Natural killer cell (primary cell): Measurements from ENCODE around the gene CST6. TPM values are rescaled to one million over a fixed set of nuclear protein-coding genes. Genes with fewer than 3 reads are reported as not detected.

ENCODE experiments used
- ATAC-seq, 3 donors: fragments of 150-1000 bp in 2 of 3; fragments of 200-7000 bp in 1 of 3; cut with Tn5 transposase; 1 replicate in 1 of 3; 2 replicates in 2 of 3; pipeline ENCODE4 v1.10.0; 2021; ENCODE audit warnings: mild to moderate bottlenecking in 2 of 3, moderate library complexity in 2 of 3
- DNase-seq, 2 donors: peaks; one replicate each; pipeline versions ENCODE4 v3.0.0 to v3.0.0-alpha.2; 2013 to 2021; ENCODE audit warnings: mixed read lengths in 1 of 2
- H3K27ac ChIP-seq: one replicate; pipeline ENCODE4 v1.5.1; 2013; ENCODE audit warnings: mild to moderate bottlenecking, low read length
- H3K27me3 ChIP-seq: one replicate; pipeline ENCODE4 v1.6.1; 2013; ENCODE audit warnings: low read length; ENCODE audit not compliant: control insufficient read depth, insufficient read depth
- H3K36me3 ChIP-seq: one replicate; pipeline ENCODE4 v1.6.1; 2013; ENCODE audit warnings: low read length; ENCODE audit not compliant: control insufficient read depth, insufficient read depth
- H3K4me1 ChIP-seq: one replicate; pipeline ENCODE4 v1.6.1; 2013; ENCODE audit warnings: low read length; ENCODE audit not compliant: control insufficient read depth, insufficient read depth
- H3K4me3 ChIP-seq: one replicate; pipeline ENCODE4 v1.5.1; 2013; ENCODE audit warnings: low read length
- H3K9me3 ChIP-seq: one replicate; pipeline ENCODE4 v1.6.1; 2013; ENCODE audit warnings: low read length; ENCODE audit not compliant: control insufficient read depth, insufficient read depth
- H3K27ac Mint-ChIP-seq, 2 donors: one replicate each; pipeline ENCODE4 v1.8.0; 2022; ENCODE audit warnings: mild to moderate bottlenecking in 2 of 2, mixed read lengths in 2 of 2, moderate library complexity in 1 of 2
- H3K27me3 Mint-ChIP-seq, 2 donors: one replicate each; pipeline ENCODE4 v1.8.0; 2022; ENCODE audit warnings: low read depth in 2 of 2, mixed read lengths in 2 of 2
- H3K36me3 Mint-ChIP-seq: one replicate; pipeline ENCODE4 v1.8.0; 2022; ENCODE audit warnings: mixed read lengths
- H3K4me1 Mint-ChIP-seq, 2 donors: one replicate each; pipeline ENCODE4 v1.8.0; 2022; ENCODE audit warnings: mixed read lengths in 2 of 2
- H3K4me3 Mint-ChIP-seq: one replicate; pipeline ENCODE4 v1.8.0; 2022; ENCODE audit warnings: mild to moderate bottlenecking, moderate library complexity, mixed read lengths
- H3K9me3 Mint-ChIP-seq, 2 donors: one replicate each; pipeline ENCODE4 v1.8.0; 2022; ENCODE audit warnings: mixed read lengths in 2 of 2
- WGBS: methylation state at CpG from one replicate; pipeline ENCODE4 v1.1.7; 2013; ENCODE audit warnings: missing lambda C conversion rate; ENCODE audit not compliant: insufficient coverage; 5-methylcytosine and 5-hydroxymethylcytosine counted together
- intact Hi-C: fragments of 100-400 bp; cut with micrococcal nuclease; formaldehyde crosslinking; loops from one replicate; pipeline ENCODE4 v1.14.2; 2022
- total RNA-seq, 4 donors: library from RNA; stranded (reverse); fragments of 120-200 nt in 1 of 4; gene quantifications; one replicate each; pipeline versions ENCODE4 v1.2.3 to v1.2.4, GENCODE V29; 2013 to 2022
- TF ChIP-seq, protein P1 (sequence below): fragments of 200-600 bp; IDR thresholded peaks from one replicate; pipeline ENCODE4 v1.8.0; 2022; ENCODE audit warnings: antibody characterized with exemption

Gene CST6
- total RNA-seq, 3 donors from 2014 or later (not counting 1 experiment from before 2014, with no cell fraction given) = not detected

DNA sequence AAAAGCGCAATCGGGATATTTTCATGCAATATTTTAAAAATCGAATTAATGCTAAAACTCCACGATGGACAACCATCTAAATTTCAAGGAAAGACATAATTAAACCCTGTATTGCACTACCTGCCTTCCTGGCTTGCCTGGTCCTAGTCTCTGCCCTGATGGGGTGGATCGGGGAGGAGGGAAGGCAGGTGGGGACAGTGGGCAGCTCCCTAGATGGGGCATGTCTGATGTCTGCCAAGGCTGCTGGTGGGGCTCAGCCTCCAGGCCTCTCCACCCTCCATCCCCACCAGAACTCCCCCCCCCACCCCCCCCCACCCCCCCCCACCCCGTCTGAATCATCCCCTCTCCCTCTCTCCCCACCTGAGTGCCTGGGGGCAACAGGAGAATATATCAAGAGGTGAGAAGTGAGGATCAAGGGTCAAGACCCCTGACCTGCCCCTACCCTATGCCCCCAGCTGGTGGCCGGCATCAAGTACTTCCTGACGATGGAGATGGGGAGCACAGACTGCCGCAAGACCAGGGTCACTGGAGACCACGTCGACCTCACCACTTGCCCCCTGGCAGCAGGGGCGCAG lies 650 bp downstream of the CST6 start:
- Mint-ChIP-seq H3K9me3 (no peaks in the 10 kb centered on the region), H3K27me3 (peaks cover 4 to 7% of the 10 kb centered on the region in 2 donors), H3K4me3 (no peak overlapping the region), H3K4me1 (peaks cover 0 to 10% of the 10 kb centered on the region in 2 donors), H3K27ac (no peak overlapping the region), H3K36me3 (no peaks in the 10 kb centered on the region)
- DNase-seq (no peak), ATAC-seq (no peak)
- H3K27me3 ChIP-seq = peaks cover 18% of the 10 kb centered on the region
- no peaks in the 10 kb centered on the region for H3K36me3 ChIP-seq
- 71% methylated on average over 11 of the region's 12 CpGs for WGBS
- no peak overlapping the region for H3K4me3 ChIP-seq
- TF ChIP-seq, protein P1, sequence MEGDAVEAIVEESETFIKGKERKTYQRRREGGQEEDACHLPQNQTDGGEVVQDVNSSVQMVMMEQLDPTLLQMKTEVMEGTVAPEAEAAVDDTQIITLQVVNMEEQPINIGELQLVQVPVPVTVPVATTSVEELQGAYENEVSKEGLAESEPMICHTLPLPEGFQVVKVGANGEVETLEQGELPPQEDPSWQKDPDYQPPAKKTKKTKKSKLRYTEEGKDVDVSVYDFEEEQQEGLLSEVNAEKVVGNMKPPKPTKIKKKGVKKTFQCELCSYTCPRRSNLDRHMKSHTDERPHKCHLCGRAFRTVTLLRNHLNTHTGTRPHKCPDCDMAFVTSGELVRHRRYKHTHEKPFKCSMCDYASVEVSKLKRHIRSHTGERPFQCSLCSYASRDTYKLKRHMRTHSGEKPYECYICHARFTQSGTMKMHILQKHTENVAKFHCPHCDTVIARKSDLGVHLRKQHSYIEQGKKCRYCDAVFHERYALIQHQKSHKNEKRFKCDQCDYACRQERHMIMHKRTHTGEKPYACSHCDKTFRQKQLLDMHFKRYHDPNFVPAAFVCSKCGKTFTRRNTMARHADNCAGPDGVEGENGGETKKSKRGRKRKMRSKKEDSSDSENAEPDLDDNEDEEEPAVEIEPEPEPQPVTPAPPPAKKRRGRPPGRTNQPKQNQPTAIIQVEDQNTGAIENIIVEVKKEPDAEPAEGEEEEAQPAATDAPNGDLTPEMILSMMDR = no peak
- H3K27ac ChIP-seq = no peak overlapping the region
- no peaks in the 10 kb centered on the region for H3K9me3 ChIP-seq
- H3K4me1 ChIP-seq = peaks cover 5% of the 10 kb centered on the region
- intact Hi-C loops = no loop called here

DNA sequence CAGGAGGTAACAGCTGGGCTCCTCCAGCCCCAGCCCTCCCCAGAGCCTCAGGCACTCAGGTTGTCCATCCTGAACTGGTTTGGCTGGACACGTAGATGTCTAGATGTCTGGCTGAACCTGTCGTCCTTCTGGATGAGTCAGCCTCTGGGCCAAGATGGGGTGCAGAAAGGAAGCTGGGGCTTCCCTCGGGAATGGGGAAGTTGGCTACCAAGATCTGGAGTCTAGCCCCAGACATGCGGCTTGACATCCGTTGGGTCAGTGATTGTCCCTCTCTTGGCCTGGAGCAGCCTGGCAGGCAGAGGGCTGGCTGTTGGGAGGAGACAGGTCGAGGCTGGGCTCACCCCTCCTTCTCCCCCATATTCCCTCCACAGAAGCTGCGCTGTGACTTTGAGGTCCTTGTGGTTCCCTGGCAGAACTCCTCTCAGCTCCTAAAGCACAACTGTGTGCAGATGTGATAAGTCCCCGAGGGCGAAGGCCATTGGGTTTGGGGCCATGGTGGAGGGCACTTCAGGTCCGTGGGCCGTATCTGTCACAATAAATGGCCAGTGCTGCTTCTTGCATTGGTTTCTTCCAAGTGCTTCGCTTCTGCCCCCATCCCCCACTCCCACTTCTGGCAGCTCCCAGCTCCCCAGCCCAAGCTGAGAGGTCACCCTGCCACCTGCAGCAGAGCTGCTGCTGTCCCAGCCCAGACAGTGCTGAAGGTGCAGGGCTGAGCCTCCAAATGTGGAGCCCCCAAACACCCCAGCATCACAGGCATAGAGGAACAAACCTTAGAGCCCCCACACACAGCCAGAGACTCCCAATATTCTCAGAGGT lies 1.3 kb downstream of the CST6 start:
- Histone ChIP-seq H3K9me3 (no peaks in the 10 kb centered on the region), H3K27ac (no peak overlapping the region), H3K36me3 (no peaks in the 10 kb centered on the region), H3K4me3 (no peak overlapping the region), H3K4me1 (peaks cover 5% of the 10 kb centered on the region), H3K27me3 (peaks cover 18% of the 10 kb centered on the region)
- intact Hi-C loops = no loop called here
- DNase-seq (no peak), ATAC-seq (peak in 1 of 3 donors; percentile 30)
- Mint-ChIP-seq H3K4me1 (peaks cover 0 to 10% of the 10 kb centered on the region in 2 donors), H3K27ac (no peak overlapping the region), H3K36me3 (no peaks in the 10 kb centered on the region), H3K9me3 (no peaks in the 10 kb centered on the region), H3K4me3 (no peak overlapping the region), H3K27me3 (peaks cover 4 to 7% of the 10 kb centered on the region in 2 donors)
- TF ChIP-seq, protein P1 = no peak
- 26% methylated on average over 12 of the region's 12 CpGs for WGBS

DNA sequence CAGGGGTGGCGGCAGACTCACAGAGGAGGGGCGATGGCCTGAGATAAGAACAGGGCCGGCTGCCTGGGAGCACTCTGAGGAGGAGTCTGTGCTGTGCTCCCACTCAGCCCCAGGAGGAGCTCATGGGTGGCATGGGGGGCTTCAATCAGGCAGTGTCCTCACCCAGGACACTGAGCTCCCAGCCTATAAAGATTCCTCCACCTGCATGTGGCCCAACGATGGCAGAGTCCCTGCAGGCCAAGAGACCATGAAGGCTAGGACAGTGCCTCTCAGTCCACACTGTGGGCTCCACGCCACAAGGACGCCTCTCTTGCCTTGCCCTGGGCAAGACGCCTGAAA lies 1.9 kb downstream of the CST6 start:
- no peak for ATAC-seq
- Mint-ChIP-seq H3K9me3 (no peaks in the 10 kb centered on the region), H3K36me3 (no peaks in the 10 kb centered on the region), H3K27ac (no peak overlapping the region), H3K4me3 (no peak overlapping the region), H3K27me3 (peaks cover 4 to 7% of the 10 kb centered on the region in 2 donors), H3K4me1 (peaks cover 0 to 10% of the 10 kb centered on the region in 2 donors)
- 89% methylated on average over 7 of the region's 7 CpGs for WGBS
- TF ChIP-seq, protein P1 = no peak
- no peak overlapping the region for H3K27ac ChIP-seq
- intact Hi-C loops = no loop called here
- H3K27me3 ChIP-seq = peaks cover 18% of the 10 kb centered on the region
- no peaks in the 10 kb centered on the region for H3K9me3 ChIP-seq
- peaks cover 5% of the 10 kb centered on the region for H3K4me1 ChIP-seq
- no peak overlapping the region for H3K4me3 ChIP-seq
- no peak for DNase-seq
- no peaks in the 10 kb centered on the region for H3K36me3 ChIP-seq
